ENCODE measurements around the gene ESRRB.

DNA sequence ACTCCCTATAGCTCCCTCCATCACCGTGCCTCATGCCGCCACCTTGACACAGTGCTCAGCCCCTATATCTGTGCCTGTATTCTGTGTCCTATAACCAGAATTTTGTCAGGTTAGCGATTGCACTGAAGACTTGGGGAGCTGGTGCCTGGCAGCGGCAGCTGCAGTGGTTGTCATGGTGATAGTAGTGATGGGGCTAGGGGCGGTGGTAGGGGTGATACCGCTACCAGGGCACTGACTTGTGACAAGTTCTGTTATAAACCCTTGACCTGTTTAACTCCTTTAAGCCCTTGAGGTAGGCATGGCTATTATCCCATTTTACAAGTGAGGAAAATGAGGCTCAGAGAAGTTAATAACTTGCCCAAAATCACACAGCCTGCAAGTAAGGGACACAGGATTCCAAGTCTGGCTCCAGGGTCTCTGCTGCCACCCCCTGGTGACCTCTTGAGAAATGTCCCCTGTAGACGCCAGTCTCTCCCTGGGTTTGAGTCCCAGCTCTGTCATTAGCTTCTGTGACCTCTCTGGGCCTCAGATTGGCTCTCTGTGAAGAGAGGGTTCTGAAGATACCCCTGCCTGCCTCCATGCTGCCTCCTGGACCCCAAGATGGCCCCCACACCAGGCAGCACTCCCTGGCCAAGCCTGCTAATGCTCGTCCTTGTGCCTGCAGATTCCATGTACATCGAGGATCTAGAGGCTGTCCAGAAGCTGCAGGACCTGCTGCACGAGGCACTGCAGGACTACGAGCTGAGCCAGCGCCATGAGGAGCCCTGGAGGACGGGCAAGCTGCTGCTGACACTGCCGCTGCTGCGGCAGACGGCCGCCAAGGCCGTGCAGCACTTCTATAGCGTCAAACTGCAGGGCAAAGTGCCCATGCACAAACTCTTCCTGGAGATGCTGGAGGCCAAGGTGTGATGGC lies 121.9 kb downstream of the ESRRB start:
- no peak for TF ChIP-seq RARB (CRISPR knock-in tag; IDR thresholded peaks at IDR 0.05)
- no peak for TF ChIP-seq BACH2 (CRISPR knock-in tag; IDR thresholded peaks at IDR 0.05; ENCODE audit: borderline replicate concordance)
- no peak for TF ChIP-seq ARNTL (CRISPR knock-in tag; IDR thresholded peaks at IDR 0.05; ENCODE audit: borderline replicate concordance, low read depth)
- no peak for TF ChIP-seq PATZ1 (CRISPR knock-in tag; IDR thresholded peaks at IDR 0.05; ENCODE audit: borderline replicate concordance)
